Embryonic facial prominence (tissue), 1 donor: ENCODE results near the gene ACADSB.

ENCODE experiments used
- DNase-seq: peaks from one replicate; pipeline ENCODE4 v3.0.0-alpha.2; 2016; ENCODE audit errors: extremely low spot score

The ACADSB gene

DNA sequence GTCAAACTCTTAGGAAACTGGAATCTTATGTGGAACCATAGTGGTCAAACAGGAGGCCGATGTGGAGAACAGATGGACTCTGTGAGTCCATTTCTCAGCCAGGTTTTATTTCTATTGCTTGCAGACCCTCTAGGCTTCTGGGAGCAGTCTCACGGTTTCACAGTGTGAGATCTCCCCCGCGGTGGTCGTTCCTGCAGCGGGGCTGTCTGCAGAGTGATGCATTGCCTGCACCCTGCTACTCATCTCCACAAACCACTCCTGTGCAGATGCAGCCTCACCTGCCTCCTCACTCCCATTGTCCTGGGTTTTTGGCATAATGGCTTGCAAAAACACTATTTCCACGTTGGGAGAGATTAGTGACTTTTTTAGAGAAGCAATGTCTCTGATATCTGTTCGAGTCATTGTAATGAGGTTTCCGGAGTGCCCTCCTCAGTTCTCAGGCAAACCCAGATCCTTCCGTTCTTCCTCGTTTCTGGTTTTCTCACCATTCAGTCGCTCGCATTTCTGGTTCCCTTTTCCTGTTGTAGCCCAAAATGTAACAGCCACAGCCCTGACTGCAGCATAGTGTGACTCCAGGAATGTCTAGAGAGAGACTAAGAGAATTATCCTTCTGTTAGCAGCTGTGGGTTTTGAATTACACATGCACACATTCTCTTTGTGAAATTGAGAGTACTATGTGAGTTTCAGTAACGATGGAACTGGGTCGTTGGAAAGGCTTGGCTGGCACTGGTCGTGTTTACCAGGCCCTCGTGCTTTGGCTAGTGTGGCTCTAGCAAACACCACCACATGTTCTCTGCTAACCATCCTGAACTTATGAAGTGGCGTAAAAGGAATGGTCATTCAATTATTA is 30.2 kb downstream of the ACADSB start:
- DNase-seq, result no peak

GRCh38 chr10:123039632-123039930 is 30.8 kb downstream of the ACADSB start:
- no peak for DNase-seq

DNA sequence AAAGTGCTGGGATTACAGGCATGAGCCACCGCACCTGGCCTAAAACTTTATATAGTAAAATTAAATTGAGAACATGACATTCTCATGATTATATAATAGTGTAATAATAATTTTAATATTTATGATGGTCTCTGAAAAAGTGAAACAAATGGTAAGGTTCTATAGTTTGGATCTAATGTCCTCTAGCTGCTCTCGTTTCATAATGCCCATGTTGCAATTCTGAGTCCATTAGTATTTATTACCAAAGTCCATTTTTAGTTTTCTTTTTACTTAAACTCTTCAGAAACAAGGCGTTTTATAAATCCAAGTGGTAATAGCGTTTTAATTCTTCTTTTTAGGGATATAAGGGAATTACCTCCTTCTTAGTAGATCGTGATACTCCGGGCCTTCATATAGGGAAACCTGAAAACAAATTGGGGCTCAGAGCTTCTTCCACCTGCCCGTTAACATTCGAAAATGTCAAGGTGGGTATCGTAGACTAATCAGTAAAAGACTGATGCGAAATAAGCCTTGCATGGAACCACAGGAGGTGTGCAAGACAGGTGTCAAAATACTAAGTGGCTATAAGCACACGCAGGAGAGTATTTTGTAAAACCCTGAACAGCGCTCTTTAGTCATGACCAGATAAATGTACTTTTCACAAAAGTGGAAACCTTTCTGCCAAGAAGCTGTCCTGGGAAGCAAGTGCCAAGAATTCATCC is 34.1 kb downstream of the ACADSB start:
- no peak for DNase-seq

- peak; percentile 36 for DNase-seq
These were observed 34.7 kb downstream of the ACADSB start for GRCh38 chr10:123043409-123043925.

DNA sequence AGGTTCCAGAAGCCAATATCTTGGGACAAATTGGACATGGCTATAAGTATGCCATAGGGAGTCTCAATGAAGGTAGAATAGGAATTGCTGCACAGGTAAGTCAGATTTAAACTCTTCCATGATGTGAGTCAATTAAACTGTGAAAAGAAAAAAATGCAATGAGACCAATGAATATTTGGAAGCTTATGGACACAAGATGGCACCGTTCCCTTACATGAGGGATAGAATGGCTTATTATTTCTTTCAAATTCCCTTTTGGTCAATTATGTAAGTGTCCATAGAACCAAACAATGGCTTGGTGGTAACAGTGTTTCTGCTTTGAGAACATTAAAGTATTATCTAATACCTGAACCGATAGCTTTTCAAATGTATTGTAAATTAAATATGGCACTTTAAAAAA is 35.6 kb downstream of the ACADSB start:
- DNase-seq, result no peak

DNA sequence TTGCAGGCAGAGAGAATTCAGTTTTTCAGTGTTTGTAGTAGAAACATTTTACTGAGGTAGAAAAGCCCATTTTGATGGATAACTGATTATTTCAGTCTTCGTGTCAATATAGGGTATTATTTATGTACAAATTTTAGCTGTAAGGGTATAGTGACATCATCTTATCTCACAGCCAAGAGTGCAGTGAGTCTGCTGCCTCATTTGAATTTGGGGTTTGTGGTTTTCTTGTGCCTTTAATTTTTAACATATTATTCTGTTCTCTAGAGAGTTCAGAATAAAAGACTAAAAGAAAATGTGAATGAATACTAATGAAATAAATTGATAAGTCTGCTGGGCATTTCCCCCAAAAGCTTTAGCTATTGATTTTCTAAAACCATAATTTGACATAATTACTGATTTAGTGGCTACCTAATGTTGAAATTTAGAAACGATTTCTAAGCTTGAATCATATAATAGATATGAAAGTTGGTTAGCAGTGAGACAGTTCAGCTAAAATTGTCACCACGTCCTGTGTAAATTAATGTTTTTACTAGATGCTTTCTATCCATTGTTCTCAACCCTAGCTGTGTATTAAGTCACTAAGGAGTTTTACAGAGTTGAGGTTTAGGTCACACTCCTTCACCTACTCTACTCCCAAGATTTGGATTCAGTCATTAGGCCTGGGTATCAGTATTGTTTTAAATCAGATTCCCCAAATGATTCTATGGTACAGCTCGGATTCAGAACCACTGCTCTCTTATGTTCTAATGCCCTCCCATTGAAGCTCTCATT is 37.3 kb downstream of the ACADSB start:
- no peak for DNase-seq

GRCh38 chr10:123057968-123058367 is 49.2 kb downstream of the ACADSB start:
- DNase-seq, result no peak

DNA sequence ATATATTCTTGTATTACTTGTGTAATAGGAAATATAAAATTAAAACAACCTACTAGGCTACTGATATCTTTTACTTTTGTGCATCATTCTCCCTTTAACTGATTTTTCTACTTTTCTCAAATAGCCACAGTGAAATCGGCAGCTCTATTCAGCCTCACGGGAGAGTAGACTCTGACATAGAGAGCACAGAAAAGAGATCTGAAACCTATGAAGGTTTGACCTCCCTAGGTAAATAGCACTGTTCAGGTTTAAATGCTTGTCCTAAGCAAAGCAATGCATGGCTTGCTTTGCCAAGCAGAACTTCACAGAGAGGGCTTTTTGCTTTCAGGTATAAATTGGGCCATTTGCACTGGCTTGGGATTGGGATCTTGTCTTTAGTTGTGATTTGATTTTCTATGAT is 53.1 kb downstream of the ACADSB start:
- DNase-seq, result no peak

DNA sequence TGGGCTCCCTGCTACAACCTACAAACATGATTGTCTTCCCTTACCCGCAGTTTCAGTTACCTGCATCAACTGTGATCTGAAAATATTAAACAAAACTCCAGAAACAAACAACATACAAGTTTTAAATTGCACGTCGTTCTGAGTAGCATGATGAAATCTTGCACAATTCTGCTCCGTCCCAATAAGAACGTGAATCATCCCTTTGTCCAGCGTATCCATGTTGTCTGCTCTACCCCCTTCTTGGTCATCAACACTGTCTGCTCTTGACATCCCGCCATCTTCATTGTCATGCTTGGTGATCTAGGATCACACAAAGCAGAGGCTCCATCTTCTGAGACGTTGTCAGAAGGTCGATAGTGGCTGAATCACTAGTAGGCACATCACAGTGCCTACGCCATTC is 53.9 kb downstream of the ACADSB start:
- no peak for DNase-seq

GRCh38 chr10:123068087-123068853 is 59.5 kb downstream of the ACADSB start:
- no peak for DNase-seq

- no peak for DNase-seq
These were observed 60.6 kb downstream of the ACADSB start for GRCh38 chr10:123069246-123069986.

GRCh38 chr10:123073187-123073586 is 64.4 kb downstream of the ACADSB start:
- no peak for DNase-seq

DNA sequence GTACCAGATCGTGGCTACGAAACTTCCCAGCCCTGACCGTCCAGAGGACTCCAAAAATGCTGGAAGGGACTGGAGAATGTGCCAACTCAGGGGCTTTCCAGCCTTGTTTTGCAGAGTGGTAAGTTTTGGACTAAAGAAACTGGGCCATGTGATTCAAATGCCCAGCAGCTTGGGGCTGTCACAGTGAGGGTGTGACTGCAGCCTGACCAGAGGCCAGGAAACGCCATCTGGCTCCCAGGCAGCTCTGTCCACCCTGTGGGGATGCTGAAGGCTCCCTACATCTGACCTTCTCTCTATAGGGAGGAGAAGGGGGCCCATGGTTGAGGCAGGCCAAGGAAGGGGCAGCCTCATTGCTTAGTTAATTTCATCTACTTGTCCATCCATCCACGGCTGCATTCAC is 65.4 kb downstream of the ACADSB start:
- no peak for DNase-seq

DNA sequence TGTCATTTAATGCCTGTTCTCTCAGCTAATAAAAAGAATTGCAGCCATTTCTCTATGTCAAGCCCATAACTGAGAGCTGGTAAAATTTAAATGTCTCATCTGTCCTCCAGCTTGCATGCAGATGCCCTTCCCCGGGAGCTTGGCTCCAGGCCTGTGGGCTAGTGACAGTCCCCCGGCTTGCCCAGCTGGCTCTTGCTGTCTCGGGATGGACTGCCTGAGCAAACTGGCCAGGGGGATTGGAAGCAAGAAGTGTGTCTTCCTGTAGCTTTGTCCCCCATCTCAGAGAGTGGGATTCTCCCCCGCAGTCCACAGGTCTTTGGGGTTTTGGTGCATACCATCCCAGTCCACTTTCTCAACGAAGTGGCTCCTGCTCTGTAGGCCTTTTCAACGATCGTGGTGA is 73.1 kb downstream of the ACADSB start:
- no peak for DNase-seq

DNA sequence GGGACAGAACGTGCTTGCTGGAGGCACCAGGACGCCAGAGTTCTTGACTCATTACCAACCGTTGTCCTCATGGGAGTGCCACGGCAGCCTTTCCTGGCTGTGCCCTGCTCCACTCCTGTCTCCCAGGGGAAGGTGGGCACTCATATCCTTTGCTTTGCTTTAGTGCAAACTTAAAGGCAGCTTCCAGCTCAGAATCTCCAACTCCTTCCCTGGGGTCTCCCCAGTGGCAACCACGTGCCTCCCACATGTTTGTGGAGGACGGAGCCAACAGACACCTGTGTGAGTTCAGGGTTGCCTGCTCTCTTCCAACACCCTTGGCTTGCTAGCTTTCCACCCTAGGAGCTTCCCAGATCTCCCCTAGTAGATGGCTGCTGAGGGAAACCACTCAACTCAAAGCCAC is 75.0 kb downstream of the ACADSB start:
- DNase-seq, result no peak

DNA sequence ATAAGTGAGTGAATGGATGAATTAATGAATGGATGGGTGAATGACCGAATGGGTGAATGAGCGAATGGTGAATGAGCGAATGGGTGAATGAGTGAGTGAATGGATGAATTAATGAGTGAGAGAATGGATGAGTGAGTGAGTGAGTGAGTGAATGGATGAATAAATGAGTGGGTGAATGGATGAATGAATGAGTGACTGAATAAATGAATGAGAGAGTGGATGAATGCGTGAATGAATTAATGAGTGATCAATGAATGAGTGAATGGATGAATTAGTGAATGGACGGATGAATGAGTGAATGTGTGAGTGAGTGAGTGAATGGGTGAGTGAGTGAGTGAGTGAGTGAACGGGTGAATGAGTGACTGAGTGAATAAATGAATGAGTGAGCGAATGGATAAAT is 77.5 kb downstream of the ACADSB start:
- DNase-seq, result no peak

DNA sequence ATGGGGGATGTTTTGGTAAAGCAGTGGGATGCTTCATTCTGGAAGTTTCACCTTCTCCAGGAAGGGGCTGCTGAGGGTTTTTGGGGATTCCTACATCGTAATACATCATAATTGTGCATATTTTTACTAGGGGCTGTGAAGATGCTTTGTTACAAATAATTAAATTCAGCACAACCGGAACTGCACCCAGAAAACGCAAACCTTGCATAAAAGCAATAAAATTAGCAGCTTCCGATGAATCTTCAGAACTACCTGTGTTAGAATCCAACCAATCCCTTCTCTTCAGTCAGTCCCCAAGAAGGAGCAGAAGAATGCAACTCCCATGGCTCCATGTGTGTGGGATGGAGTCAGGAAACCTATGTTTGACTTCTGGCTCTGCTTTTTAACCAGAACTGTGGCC is 78.5 kb downstream of the ACADSB start:
- no peak for DNase-seq

DNA sequence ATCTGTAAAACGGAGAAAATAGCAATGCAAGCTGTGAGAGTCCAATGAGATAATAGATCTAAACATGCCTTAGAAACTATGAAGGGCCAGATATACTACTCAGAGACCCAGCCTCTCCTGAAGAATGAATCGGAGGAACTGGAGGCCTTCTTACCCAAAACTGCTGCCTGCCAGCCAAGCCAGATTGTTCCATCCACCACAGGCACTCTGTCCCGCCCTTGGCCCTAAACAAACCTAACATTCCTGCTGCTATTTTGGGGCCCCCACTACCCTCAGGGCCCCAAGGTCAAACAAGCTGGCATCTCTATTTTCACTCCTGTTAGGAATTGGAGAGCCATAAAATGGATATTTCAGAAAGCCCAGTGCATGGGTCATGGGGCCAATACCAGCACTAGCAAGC is 79.0 kb downstream of the ACADSB start:
- no peak for DNase-seq

DNA sequence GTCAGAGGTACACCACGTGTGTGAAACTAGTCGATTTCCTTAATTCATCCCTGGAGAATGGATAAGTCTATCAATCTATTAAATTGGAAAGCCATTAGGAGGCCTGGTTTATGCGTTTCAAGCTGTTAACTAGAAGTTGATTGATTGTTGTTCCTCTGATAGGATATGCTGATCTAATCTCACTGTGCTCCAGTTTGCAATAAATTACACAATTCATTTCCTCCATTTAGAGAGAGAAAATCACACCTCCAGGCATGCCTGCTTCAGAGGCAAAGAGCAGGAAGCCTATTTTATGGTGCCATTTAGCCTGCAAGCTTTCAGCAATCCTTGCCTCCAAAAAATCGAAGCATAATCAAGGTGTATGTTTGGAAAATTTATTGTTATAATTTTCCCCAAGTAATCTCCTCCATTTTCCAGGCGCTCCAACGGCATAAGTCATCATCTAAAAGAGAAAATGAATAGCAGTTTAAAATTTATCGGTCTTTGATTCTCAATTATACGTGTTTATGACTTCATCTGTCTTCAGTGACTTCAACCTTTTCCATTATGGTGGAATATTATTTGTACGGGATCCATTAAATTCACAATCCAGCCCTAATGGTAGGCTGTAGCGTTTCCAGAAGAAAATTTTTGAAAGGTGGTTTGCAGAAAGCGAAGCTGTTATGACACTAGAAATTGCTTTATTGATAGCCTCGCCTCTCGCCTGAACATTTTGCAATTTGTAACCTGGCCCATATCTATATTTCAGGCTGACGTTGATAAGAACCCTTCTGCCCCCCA is 84.0 kb downstream of the ACADSB start:
- no peak for DNase-seq

DNA sequence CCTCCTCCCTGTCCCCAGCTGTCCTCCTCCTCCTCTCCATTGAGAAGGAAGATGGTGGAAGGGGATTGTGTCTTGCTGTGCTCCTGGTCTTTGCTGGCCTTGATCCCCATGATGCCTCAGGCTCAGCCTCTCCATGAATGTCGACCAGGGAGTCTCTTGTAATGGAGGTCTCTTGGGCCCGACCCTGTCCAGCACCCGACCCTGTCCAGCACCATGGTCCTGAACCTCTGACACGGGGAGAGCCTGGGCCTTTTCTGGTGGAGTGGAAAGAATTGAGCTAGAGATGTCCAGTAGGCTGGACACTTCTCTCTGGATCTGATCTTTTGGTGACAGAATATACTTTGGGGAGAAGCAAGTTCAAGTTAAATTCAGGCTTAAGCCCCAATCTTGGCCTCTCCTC is 84.7 kb downstream of the ACADSB start:
- no peak for DNase-seq
